Measurements from ENCODE around the gene PRRT1.
"Not testable (repeated sequence)": the region's sequence is repeated elsewhere in the genome, so short reads cannot be mapped to it uniquely, and the experiment has no call there.

The PRRT1 gene

GRCh38 chr6:32151863-32152768 lies at the start of gene PRRT1:
Gene PRRT1 (minus strand): TSS chr6:32151939. CDS start chr6:32151827, 112 bp downstream.
- FAIRE-seq, result no peak
- DNase-seq (ENCODE audit: low spot score), result no peak

- FAIRE-seq (no peak), DNase-seq (ENCODE audit: low spot score) (no peak)
These were observed 49.2 kb upstream of the PRRT1 start for GRCh38 chr6:32200711-32201475.

GRCh38 chr6:32198866-32199265 lies 47.1 kb upstream of the PRRT1 start:
- DNase-seq (ENCODE audit: low spot score), result no peak
- no peak for FAIRE-seq

- FAIRE-seq (no peak), DNase-seq (ENCODE audit: low spot score) (no peak)
These were observed 46.6 kb upstream of the PRRT1 start for GRCh38 chr6:32198345-32198696.

- DNase-seq (ENCODE audit: low spot score) (no peak), FAIRE-seq (no peak)
These were observed 45.2 kb upstream of the PRRT1 start for GRCh38 chr6:32196682-32197616.

GRCh38 chr6:32195902-32196681 lies 44.4 kb upstream of the PRRT1 start:
- DNase-seq (ENCODE audit: low spot score) (peak; percentile 52), FAIRE-seq (no peak)

GRCh38 chr6:32195652-32195901 lies 43.8 kb upstream of the PRRT1 start:
- peak; percentile 97 for DNase-seq (ENCODE audit: low spot score)
- FAIRE-seq, result peak; percentile 80

GRCh38 chr6:32194825-32195651 lies 43.3 kb upstream of the PRRT1 start:
- FAIRE-seq, result no peak
- peak; percentile 41 for DNase-seq (ENCODE audit: low spot score)

GRCh38 chr6:32194388-32194787 lies 42.6 kb upstream of the PRRT1 start:
- DNase-seq (ENCODE audit: low spot score) (no peak), FAIRE-seq (no peak)

GRCh38 chr6:32193096-32193495 lies 41.4 kb upstream of the PRRT1 start:
- not testable (repeated sequence) for FAIRE-seq; DNase-seq (ENCODE audit: low spot score)

GRCh38 chr6:32192608-32193039 lies 40.9 kb upstream of the PRRT1 start, which contains the start of gene GPSM3:
Gene GPSM3 (minus strand): TSS chr6:32192643. CDS start chr6:32192513, 130 bp downstream.
- no peak for FAIRE-seq

GRCh38 chr6:32191696-32192607 lies 40.2 kb upstream of the PRRT1 start:
- DNase-seq (ENCODE audit: low spot score) (no peak), FAIRE-seq (no peak)

More at GRCh38 chr6:32192608-32193039, 40.9 kb upstream of the PRRT1 start, which contains the start of gene GPSM3:
- DNase-seq (ENCODE audit: low spot score), result no peak

GRCh38 chr6:32190911-32191677 lies 39.4 kb upstream of the PRRT1 start:
- FAIRE-seq, result no peak
- no peak for DNase-seq (ENCODE audit: low spot score)

- DNase-seq (ENCODE audit: low spot score) (peak; percentile 69), FAIRE-seq (no peak)
These were observed 38.5 kb upstream of the PRRT1 start, which contains the start of gene PBX2 for GRCh38 chr6:32190054-32190851. Gene PBX2 (minus strand): TSS chr6:32190202. CDS start chr6:32189915, 287 bp downstream.

GRCh38 chr6:32189742-32190053 lies 38.0 kb upstream of the PRRT1 start:
- DNase-seq (ENCODE audit: low spot score) (no peak), FAIRE-seq (no peak)

- no peak for DNase-seq (ENCODE audit: low spot score)
- FAIRE-seq, result no peak
These were observed 37.5 kb upstream of the PRRT1 start for GRCh38 chr6:32189069-32189741.

All from RCC 7860 (cell line).